ENCODE measurements around the gene PRRG4. TPM values are rescaled to one million over a fixed set of nuclear protein-coding genes. Genes with fewer than 3 reads are reported as not detected.
"Not testable (repeated sequence)": the region's sequence is repeated elsewhere in the genome, so short reads cannot be mapped to it uniquely, and the experiment has no call there.

Gene PRRG4
- under 1 TPM; 0.25 to 0.30 TPM for total RNA-seq

DNA sequence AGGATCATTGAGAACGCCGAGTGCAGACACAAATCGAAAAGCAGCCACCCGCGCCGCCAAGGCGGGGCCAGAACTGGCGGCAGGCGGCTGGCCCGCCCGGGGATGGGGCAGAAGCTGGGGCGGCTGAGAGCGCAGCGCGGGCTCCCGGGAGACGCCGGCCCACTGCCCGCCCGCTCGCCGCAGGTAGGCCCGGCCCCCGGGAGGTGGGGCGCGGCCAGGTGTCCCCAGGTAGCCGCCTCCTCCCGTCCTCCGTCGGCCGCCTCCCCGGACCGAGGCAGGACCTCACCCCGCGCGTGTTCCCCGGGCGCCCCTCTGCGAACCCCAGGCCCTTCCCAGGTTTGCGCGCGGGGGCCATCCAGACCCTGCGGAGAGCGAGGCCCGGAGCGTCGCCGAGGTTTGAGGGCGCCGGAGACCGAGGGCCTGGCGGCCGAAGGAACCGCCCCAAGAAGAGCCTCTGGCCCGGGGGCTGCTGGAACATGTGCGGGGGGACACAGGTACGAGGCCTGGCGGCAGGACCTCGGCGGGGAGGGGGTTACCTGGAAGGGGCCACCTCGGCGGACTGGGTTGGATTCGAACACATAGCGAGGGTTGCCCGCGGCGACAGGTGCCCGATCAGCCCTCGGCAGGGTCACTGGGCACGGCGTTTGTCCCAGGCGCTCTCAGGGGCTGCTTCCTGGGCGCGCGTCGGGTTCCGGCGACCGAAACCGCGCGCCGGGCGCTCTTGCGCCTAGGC is at the start of gene PRRG4:
PRRG4 (plus strand) TSS at position 248 of the 733 bp plus-strand sequence. CDS start 603 bp downstream, outside the sequence.
- Mint-ChIP-seq H3K9me3 (no peaks in the 10 kb centered on the region), H3K27ac (peak within 1 kb of the TSS; percentile 86), H3K4me3 (peak within 1 kb of the TSS; percentile 82), H3K27me3 (peaks cover 34% of the 10 kb centered on the region), H3K36me3 (ENCODE audit: low read depth) (no peaks in the 10 kb centered on the region), H3K4me1 (peaks cover 8% of the 10 kb centered on the region)
- peak; percentile 53 for DNase-seq
- CTCF ChIA-PET, result no interaction called here
- POLR2A ChIA-PET, result interaction anchor here (0.6 kb wide), 1 partner anchor 218 kb away, joined by 3 read pairs; no protein-coding TSS in a partner anchor

DNA sequence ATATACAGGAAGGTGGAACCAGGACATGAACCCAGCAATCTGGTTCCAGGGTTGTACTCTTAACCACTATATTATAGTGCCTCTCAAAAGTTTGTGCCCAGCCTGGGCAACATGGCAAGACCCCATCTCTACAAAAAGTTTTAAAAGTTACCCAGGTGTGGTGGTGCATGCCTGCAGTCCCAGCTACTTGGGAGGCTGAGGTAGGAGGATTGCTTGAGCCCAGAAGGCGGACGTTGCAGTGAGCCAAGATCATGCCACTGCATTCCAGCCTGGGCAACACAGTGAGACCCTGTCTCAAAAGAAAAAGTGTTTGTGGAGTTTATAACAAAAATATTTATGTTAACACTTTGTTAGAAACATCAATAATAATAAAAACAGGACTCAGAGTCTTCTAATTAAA is 48.9 kb upstream of the PRRG4 start:
- CTCF ChIA-PET; POLR2A ChIA-PET; H3K9me3 Mint-ChIP-seq; H3K4me3 Mint-ChIP-seq; H3K4me1 Mint-ChIP-seq; DNase-seq; H3K27ac Mint-ChIP-seq; H3K27me3 Mint-ChIP-seq; H3K36me3 Mint-ChIP-seq (ENCODE audit: low read depth): not testable (repeated sequence)

DNA sequence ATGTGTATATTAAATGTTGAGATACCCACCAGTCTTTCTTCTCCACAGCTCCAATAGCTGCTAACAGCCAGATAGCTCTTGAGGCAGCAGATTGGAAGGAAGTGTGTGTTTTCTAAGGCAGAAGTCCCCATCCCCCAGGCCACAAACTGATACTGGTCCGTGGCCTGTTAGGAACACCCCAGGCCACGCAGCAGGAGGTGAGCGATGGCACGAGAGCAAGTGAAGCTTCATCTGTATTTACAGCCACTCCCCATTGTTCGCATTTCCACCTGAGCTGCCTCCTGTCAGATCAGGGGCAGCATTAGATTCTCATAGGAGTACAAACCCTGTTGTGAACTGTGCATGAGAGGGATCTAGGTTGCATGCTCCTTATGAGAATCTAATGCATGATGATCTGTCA is 48.0 kb upstream of the PRRG4 start:
- ChIA-PET POLR2A (no interaction called here), CTCF (no interaction called here)
- no peaks in the 10 kb centered on the region for H3K36me3 Mint-ChIP-seq (ENCODE audit: low read depth)
- H3K27me3 Mint-ChIP-seq, result peaks cover 3% of the 10 kb centered on the region
- no peak overlapping the region for H3K4me3 Mint-ChIP-seq
- no peaks in the 10 kb centered on the region for H3K9me3 Mint-ChIP-seq
- no peak for DNase-seq
- H3K4me1 Mint-ChIP-seq, result no peaks in the 10 kb centered on the region
- H3K27ac Mint-ChIP-seq, result no peak overlapping the region

DNA sequence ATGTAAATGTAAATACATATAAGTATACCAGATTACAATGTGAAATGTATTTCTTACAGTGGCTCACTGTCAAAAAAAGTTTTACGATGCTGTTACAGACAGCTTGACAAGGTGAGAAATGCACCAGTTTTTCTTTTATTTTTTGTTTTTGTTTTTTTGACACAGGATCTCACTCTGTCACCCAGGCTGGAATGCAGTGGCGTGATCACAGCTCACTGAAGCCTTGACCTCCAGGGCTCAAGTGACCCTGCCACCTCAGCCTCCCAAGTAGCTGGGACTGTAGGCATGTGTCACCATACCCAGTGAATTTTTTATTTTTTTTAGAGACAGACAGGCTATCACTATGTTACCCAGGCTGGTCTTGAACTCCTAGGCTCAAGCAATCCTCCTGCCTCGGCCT is 44.5 kb upstream of the PRRG4 start:
- Mint-ChIP-seq H3K4me3 (no peak overlapping the region), H3K9me3 (no peaks in the 10 kb centered on the region), H3K4me1 (no peaks in the 10 kb centered on the region), H3K36me3 (ENCODE audit: low read depth) (no peaks in the 10 kb centered on the region), H3K27ac (no peak overlapping the region), H3K27me3 (peaks cover 18% of the 10 kb centered on the region)
- DNase-seq, result no peak
- ChIA-PET POLR2A (no interaction called here), CTCF (no interaction called here)

DNA sequence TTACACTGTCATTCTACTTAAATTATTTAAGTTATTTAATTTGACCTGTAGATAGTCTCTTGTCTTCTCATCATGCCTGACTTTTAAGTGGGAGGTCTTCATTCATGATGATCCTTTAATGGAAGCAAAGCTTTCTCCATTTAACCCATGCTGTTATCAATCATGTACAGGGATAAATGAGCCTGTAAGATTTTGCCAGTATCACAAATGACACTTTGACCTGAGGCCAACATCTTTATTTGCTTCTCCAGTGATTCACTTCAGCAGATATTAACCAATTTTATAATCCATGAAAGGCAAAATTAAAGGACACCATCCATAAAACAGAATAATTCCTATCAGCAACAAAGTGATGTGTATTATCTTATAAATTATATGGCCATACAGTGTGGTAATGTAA is 42.9 kb upstream of the PRRG4 start:
- peaks cover 19% of the 10 kb centered on the region for H3K27me3 Mint-ChIP-seq
- CTCF ChIA-PET, result no interaction called here
- DNase-seq, result no peak
- H3K4me1 Mint-ChIP-seq, result no peaks in the 10 kb centered on the region
- H3K36me3 Mint-ChIP-seq (ENCODE audit: low read depth), result no peaks in the 10 kb centered on the region
- H3K27ac Mint-ChIP-seq, result no peak overlapping the region
- no peaks in the 10 kb centered on the region for H3K9me3 Mint-ChIP-seq
- POLR2A ChIA-PET, result interaction anchor here (0.6 kb wide), 1 partner anchor 352 kb away, joined by 3 read pairs; the partner anchor contains the start of gene WT1
- no peak overlapping the region for H3K4me3 Mint-ChIP-seq

DNA sequence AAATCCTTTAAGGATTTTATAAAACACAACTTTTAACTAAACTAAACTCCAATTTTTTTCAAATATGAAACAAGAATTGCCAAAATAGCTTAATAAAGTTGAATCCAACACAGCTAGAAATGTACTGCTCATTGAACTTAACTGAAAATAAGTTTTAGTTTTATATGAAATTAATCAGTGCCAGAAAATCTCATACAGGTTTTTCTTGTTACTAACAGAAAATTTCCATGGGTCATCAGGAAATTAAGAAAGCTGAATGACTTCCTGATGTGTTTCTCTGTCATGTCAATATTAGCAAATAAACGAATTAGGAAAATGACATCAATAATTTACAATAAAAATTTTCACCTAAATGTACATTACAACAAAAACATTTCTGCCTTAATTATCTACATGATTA is 38.8 kb upstream of the PRRG4 start:
- no peak overlapping the region for H3K27ac Mint-ChIP-seq
- no peak for DNase-seq
- H3K27me3 Mint-ChIP-seq, result peaks cover 26% of the 10 kb centered on the region
- no peak overlapping the region for H3K4me3 Mint-ChIP-seq
- H3K4me1 Mint-ChIP-seq, result peaks cover 4% of the 10 kb centered on the region
- ChIA-PET CTCF (no interaction called here), POLR2A (no interaction called here)
- H3K36me3 Mint-ChIP-seq (ENCODE audit: low read depth), result no peaks in the 10 kb centered on the region
- no peaks in the 10 kb centered on the region for H3K9me3 Mint-ChIP-seq

DNA sequence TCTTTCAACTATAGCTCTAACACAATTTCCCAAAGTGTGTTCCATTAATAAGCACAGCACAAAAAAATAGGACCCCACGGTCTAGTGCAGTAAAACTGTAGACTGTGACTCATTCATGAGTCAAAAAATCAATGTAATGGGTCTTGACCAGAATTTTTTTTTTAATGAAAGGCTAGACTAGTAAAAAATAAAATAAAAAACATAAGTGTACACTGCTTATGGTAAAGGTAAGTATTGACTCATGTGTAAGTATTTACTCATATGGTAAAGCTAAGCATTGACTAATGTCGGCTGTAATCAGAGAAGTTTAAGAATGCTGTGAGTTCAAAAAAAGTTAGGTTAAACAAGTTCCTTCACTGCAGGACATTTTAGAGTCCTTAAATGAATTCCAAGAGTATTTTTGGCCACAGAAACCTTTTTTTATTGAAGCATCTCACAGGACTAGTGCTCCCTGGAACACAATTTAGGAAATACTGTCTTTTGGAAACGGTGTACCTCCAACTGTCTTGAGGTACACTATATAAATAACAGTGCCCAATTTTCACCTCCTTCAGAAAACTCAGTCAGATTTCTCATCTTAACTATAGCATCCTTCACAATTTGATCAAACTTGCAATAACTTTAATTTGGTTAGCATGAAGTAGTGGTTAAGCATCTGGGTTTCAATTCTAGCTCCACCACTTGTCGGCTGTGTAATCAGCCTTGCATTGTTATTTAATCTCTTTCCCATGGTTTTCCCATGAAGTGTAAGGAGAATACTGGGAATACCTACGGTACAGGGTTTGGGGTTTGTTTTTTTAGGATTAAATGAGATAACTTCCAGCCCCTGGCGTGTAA is 37.4 kb upstream of the PRRG4 start:
- H3K4me3 Mint-ChIP-seq, result no peak overlapping the region
- H3K36me3 Mint-ChIP-seq (ENCODE audit: low read depth), result no peaks in the 10 kb centered on the region
- peaks cover 26% of the 10 kb centered on the region for H3K27me3 Mint-ChIP-seq
- ChIA-PET POLR2A (no interaction called here), CTCF (no interaction called here)
- H3K27ac Mint-ChIP-seq, result no peak overlapping the region
- peaks cover 4% of the 10 kb centered on the region for H3K4me1 Mint-ChIP-seq
- DNase-seq, result no peak
- no peaks in the 10 kb centered on the region for H3K9me3 Mint-ChIP-seq

DNA sequence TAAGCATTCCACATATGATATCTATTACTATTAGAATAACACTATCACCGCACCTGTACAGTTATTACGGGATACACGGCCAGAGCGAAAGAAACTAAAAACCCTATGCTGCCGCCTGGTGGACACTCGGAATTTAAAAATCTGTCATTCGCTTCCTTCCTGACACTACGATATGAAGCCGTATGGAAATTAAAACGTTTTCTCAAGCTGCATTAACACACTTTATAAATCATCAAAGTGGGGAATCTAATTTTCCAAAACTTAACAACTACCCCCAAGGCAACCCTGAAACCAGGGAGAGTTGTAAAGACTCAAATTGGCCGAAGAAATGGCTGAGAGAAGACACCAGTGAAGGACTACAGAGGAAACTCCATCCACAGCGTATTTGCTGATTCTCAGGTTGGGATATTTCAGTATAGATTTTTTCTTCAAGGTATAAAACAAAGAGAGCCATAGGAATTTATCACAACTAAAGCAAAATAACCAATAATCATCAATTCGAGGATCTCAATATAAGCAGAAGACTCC is 36.7 kb upstream of the PRRG4 start:
- H3K4me1 Mint-ChIP-seq, result peaks cover 4% of the 10 kb centered on the region
- H3K36me3 Mint-ChIP-seq (ENCODE audit: low read depth), result no peaks in the 10 kb centered on the region
- CTCF ChIA-PET, result no interaction called here
- no peaks in the 10 kb centered on the region for H3K9me3 Mint-ChIP-seq
- POLR2A ChIA-PET, result no interaction called here
- H3K27ac Mint-ChIP-seq, result no peak overlapping the region
- H3K4me3 Mint-ChIP-seq, result no peak overlapping the region
- DNase-seq, result peak; percentile 70
- peaks cover 23% of the 10 kb centered on the region for H3K27me3 Mint-ChIP-seq

DNA sequence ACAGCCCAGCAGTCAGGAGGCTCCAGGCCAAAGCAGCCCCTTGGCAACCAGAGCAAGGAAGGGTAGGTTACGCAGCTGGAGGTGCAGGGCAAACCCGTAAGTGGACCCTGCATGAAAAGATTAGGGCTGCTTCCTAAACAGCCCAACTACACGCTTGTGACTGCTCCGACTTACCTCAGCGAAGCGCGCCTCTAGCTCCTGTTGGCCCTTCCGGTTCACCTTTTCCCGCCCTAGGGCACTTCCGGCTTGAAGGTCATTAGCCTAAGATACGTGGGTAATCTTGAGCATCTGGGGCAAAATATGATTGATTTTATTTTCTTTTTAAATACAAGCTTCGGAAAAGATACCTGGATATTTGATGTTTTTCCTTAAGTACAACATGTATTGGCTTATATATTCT is 35.3 kb upstream of the PRRG4 start, which contains the start of gene CCDC73:
CCDC73 (minus strand) TSS at position 224 of the 400 bp plus-strand sequence. CDS start 34,419 bp downstream, outside the sequence.
- ChIA-PET POLR2A (no interaction called here), CTCF (no interaction called here)
- no peaks in the 10 kb centered on the region for H3K36me3 Mint-ChIP-seq (ENCODE audit: low read depth)
- no peak within 1 kb of the TSS for H3K27ac Mint-ChIP-seq
- peaks cover 4% of the 10 kb centered on the region for H3K4me1 Mint-ChIP-seq
- H3K27me3 Mint-ChIP-seq, result peaks cover 17% of the 10 kb centered on the region
- no peaks in the 10 kb centered on the region for H3K9me3 Mint-ChIP-seq
- no peak within 1 kb of the TSS for H3K4me3 Mint-ChIP-seq
- DNase-seq, result no peak

DNA sequence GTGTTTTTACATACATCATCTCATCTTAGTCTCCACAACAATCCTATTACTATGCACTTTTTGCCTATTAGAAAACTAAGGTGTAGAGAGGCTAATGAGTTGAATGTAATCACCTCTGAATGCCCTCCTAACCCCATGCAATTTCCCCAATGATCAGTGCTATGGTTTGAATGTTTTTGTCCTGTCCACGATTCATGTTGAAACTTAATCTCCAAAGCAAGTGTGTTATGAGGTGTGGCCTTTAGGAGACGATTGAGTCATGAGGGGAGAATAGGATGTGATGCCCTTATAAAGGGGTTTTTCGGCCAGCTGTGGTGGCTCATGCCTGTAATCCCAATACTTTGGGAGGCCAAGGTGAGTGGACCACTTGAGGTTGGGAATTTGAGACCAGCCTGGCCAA is 33.3 kb upstream of the PRRG4 start:
- Mint-ChIP-seq H3K27me3 (peaks cover 10% of the 10 kb centered on the region), H3K27ac (no peak overlapping the region), H3K4me1 (peaks cover 4% of the 10 kb centered on the region), H3K4me3 (no peak overlapping the region), H3K9me3 (no peaks in the 10 kb centered on the region), H3K36me3 (ENCODE audit: low read depth) (no peaks in the 10 kb centered on the region)
- ChIA-PET CTCF (no interaction called here), POLR2A (no interaction called here)
- no peak for DNase-seq

DNA sequence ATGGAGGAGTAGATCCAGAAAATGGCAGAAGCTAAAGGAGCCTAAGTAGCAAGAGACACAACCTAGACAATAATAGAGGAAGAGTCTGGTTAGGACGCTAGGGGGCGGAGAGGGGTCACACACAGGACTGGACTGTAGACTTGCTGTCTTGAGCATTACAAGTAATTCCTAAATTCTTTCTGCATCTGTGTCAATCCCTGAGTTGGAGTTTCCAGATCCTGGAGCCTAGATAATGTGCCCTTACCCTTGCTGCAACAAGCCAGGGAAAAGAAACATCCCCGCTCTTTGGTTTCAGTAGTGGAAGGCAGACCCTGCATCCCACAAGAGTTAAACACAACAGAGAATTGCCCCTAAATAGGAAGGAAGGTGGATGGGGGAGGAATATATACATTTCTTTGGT is 20.4 kb upstream of the PRRG4 start:
- H3K36me3 Mint-ChIP-seq (ENCODE audit: low read depth), result no peaks in the 10 kb centered on the region
- POLR2A ChIA-PET, result no interaction called here
- peaks cover 4% of the 10 kb centered on the region for H3K27me3 Mint-ChIP-seq
- H3K4me1 Mint-ChIP-seq, result no peaks in the 10 kb centered on the region
- no peaks in the 10 kb centered on the region for H3K9me3 Mint-ChIP-seq
- H3K27ac Mint-ChIP-seq, result no peak overlapping the region
- DNase-seq, result peak; percentile 64
- CTCF ChIA-PET, result interaction anchor here (0.6 to 1.0 kb wide), 4 partner anchors 17 to 253 kb away, joined by 3 read pairs; no protein-coding TSS in a partner anchor
- no peak overlapping the region for H3K4me3 Mint-ChIP-seq

DNA sequence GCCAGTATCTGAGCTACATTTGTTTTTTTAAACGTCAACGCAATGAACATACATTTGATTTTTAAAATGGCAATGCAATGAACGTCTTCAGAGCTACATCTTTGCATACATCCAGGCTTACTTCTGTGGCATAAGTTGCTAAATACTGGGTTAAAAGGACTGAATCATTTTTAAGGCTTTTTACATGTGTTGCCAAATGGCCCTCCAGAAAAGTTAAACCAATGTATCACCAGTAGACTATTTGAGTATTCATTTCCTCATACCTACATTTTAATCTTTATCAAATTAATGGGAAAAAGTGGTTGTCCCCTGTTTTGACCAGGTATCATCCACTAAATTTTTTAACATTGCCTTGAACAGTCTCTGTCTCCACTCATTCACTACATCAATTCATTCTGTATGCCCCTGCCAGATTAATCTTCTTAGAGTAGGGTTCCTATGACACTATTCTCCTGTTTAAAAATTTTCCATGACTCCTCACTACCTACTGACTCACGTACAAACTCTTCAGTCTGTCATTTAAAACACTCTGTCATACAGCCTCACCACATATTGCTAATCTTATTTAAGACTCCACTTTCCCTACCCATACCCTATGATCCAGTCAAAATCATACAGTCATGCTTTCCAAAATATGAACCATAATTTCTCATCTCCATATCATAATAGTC is 12.4 kb upstream of the PRRG4 start:
- Mint-ChIP-seq H3K4me1 (peaks cover 6% of the 10 kb centered on the region), H3K36me3 (ENCODE audit: low read depth) (no peaks in the 10 kb centered on the region), H3K4me3 (no peak overlapping the region), H3K27ac (no peak overlapping the region), H3K9me3 (no peaks in the 10 kb centered on the region), H3K27me3 (peaks cover 13% of the 10 kb centered on the region)
- ChIA-PET POLR2A (no interaction called here), CTCF (no interaction called here)
- no peak for DNase-seq

DNA sequence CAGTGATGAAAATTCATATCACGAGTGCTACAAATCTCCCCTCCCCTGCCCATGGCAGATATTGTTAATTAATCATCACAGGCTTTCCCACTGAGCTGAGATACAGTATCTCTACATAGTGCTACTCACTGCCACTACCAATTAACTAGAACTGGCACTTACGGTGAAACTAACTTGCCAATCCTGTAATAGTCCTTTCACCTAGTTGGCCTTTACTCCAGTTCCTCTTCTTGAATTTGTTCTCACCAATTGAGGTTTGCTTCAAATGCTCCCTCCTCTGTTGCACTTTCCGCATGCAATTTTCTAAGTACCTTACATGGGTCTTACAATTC is 11.9 kb upstream of the PRRG4 start:
- H3K4me3 Mint-ChIP-seq, result no peak overlapping the region
- H3K27me3 Mint-ChIP-seq, result peaks cover 13% of the 10 kb centered on the region
- H3K9me3 Mint-ChIP-seq, result no peaks in the 10 kb centered on the region
- POLR2A ChIA-PET, result no interaction called here
- CTCF ChIA-PET, result interaction anchor here (0.6 kb wide), 1 partner anchor 470 kb away, joined by 3 read pairs; no protein-coding TSS in a partner anchor
- H3K27ac Mint-ChIP-seq, result no peak overlapping the region
- DNase-seq, result no peak
- H3K36me3 Mint-ChIP-seq (ENCODE audit: low read depth), result no peaks in the 10 kb centered on the region
- H3K4me1 Mint-ChIP-seq, result peaks cover 6% of the 10 kb centered on the region

Measured in activated CD4-positive, alpha-beta T cell treated with anti-CD3 and anti-CD28 coated beads, Interleukin-2, amount 10 ng/mL, durations not matched to agents 7 days and 5 days (primary cell).